Loucy (cell line): ENCODE results near the gene PKIB.
A peak's percentile ranks its signal among the peaks of the same experiment; 100 is the strongest.
"Not testable (repeated sequence)": the region's sequence is repeated elsewhere in the genome, so short reads cannot be mapped to it uniquely, and the experiment has no call there.

Source experiments
- H2AFZ ChIP-seq: fragments of 200-600 bp; sonication (generic); 2 replicates; pipeline ENCODE4 v1.6.0; 2016; ENCODE audit warnings: antibody characterized with exemption, mild to moderate bottlenecking, low read length, moderate library complexity
- H3F3A ChIP-seq: fragments of 200-600 bp; 2 replicates; pipeline ENCODE4 v1.6.0; 2016; ENCODE audit warnings: antibody characterized with exemption, low read depth, mild to moderate bottlenecking
- H3K27me3 ChIP-seq: fragments of 200-600 bp; sonication (generic); 2 replicates; pipeline ENCODE4 v1.6.1; 2014; ENCODE audit warnings: low read length, mild to moderate bottlenecking; ENCODE audit not compliant: insufficient read depth, poor library complexity, severe bottlenecking
- H3K36me3 ChIP-seq: fragments of 200-600 bp; sonication (generic); 2 replicates; pipeline ENCODE4 v1.6.1; 2016; ENCODE audit warnings: low read length; ENCODE audit not compliant: insufficient read depth
- H3K4me1 ChIP-seq: fragments of 200-600 bp; sonication (generic); 2 replicates; pipeline ENCODE4 v1.5.1; 2014; ENCODE audit warnings: low read length, mild to moderate bottlenecking; ENCODE audit not compliant: insufficient read depth, poor library complexity, severe bottlenecking
- H3K4me2 ChIP-seq: fragments of 200-600 bp; sonication (generic); 2 replicates; pipeline ENCODE4 v1.6.0; 2014; ENCODE audit warnings: antibody characterized with exemption, low read length, low read depth, mild to moderate bottlenecking; ENCODE audit not compliant: poor library complexity, severe bottlenecking
- H3K4me3 ChIP-seq: fragments of 200-600 bp; sonication (generic); 2 replicates; pipeline ENCODE4 v1.5.1; 2014; ENCODE audit warnings: low read length, mild to moderate bottlenecking, mixed read lengths; ENCODE audit not compliant: poor library complexity, severe bottlenecking
- H3K79me2 ChIP-seq: fragments of 200-600 bp; sonication (generic); 2 replicates; pipeline ENCODE4 v1.6.1; 2014; ENCODE audit warnings: low read length; ENCODE audit not compliant: insufficient read depth
- H3K9ac ChIP-seq: fragments of 200-600 bp; sonication (generic); 2 replicates; pipeline ENCODE4 v1.6.0; 2014; ENCODE audit warnings: mild to moderate bottlenecking, low read depth, low read length, moderate library complexity; ENCODE audit not compliant: poor library complexity, severe bottlenecking
- H3K9me2 ChIP-seq: fragments of 200-600 bp; sonication (generic); replicated peaks from 2 replicates; pipeline ENCODE4 v1.6.1; 2016; ENCODE audit warnings: low read depth, low read length, mixed read lengths
- H3K9me3 ChIP-seq: fragments of 200-600 bp; sonication (generic); 2 replicates; pipeline ENCODE4 v1.6.1; 2014; ENCODE audit warnings: mild to moderate bottlenecking, antibody characterized with exemption, low read length, low read depth; ENCODE audit not compliant: insufficient read depth
- H4K20me1 ChIP-seq: fragments of 200-600 bp; sonication (generic); 2 replicates; pipeline ENCODE4 v1.6.0; 2014; ENCODE audit warnings: antibody characterized with exemption, low read length, mild to moderate bottlenecking; ENCODE audit not compliant: insufficient read depth, poor library complexity, severe bottlenecking
- EZH2phosphoT487 ChIP-seq: fragments of 200-600 bp; IDR thresholded peaks from 2 replicates; pipeline ENCODE4 v1.6.1; 2018; ENCODE audit warnings: antibody characterized with exemption, mild to moderate bottlenecking, moderate library complexity, borderline replicate concordance
- TF ChIP-seq, protein P1 (sequence below): fragments of 200-600 bp; sonication (generic); conservative IDR thresholded peaks from 2 replicates; pipeline ENCODE4 v1.5.1; 2014; ENCODE audit warnings: mild to moderate bottlenecking, antibody characterized with exemption, low read length

The PKIB gene

DNA sequence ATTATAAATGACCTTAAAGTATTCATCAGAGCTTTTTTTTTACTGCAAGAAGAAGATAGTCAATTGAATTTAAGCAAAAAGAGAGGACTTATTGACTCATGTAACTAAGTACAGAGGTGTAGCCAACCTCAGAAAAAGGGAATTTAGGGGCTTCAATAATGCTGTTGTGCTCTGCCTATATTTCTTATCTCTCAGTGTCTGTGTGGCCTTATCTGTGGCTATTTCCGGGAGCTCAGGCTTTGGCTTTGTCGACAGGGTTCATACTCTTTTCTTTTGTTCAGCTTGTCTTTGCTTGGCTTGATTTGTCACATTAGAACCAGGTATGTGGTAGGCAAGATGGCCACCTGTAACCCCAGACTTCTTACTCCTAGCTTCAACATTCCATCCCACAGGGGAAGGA is 130.7 kb downstream of the PKIB start:
- no peaks in the 10 kb centered on the region for H3K4me1 ChIP-seq
- H2AFZ ChIP-seq = no peak overlapping the region
- H3K79me2 ChIP-seq = no peaks in the 10 kb centered on the region
- H4K20me1 ChIP-seq = no peaks in the 10 kb centered on the region
- H3K9me2 ChIP-seq = no peaks in the 10 kb centered on the region
- H3K4me2 ChIP-seq = no peak overlapping the region
- H3K27me3 ChIP-seq = no peaks in the 10 kb centered on the region
- no peaks in the 10 kb centered on the region for H3K9me3 ChIP-seq
- TF ChIP-seq EZH2phosphoT487 = no peak
- TF ChIP-seq, protein P1, sequence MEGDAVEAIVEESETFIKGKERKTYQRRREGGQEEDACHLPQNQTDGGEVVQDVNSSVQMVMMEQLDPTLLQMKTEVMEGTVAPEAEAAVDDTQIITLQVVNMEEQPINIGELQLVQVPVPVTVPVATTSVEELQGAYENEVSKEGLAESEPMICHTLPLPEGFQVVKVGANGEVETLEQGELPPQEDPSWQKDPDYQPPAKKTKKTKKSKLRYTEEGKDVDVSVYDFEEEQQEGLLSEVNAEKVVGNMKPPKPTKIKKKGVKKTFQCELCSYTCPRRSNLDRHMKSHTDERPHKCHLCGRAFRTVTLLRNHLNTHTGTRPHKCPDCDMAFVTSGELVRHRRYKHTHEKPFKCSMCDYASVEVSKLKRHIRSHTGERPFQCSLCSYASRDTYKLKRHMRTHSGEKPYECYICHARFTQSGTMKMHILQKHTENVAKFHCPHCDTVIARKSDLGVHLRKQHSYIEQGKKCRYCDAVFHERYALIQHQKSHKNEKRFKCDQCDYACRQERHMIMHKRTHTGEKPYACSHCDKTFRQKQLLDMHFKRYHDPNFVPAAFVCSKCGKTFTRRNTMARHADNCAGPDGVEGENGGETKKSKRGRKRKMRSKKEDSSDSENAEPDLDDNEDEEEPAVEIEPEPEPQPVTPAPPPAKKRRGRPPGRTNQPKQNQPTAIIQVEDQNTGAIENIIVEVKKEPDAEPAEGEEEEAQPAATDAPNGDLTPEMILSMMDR = no peak
- no peaks in the 10 kb centered on the region for H3F3A ChIP-seq
- no peak overlapping the region for H3K9ac ChIP-seq
- H3K36me3 ChIP-seq = no peaks in the 10 kb centered on the region
- H3K4me3 ChIP-seq = no peak overlapping the region

DNA sequence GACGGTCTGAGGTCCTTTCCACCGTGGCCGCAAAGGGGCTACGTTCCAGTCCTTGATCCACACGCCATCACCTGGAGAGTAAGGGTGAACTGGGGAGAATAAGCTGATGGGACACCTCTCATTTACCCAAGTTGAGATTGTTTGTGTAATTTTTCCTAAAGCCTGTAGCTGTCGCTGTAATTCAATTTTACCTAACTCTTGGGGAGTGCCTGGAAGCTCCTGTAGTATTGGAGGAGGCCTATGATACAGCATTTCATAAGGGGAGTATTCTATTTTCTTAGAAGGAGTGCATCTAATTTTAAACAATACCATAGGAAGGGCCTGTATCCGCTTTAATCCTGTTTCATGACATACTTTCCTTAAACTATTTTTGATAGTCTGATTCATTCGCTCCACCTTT is 134.0 kb downstream of the PKIB start:
- not testable (repeated sequence) for H3K4me1 ChIP-seq, H3K4me2 ChIP-seq, H3K36me3 ChIP-seq, H3K79me2 ChIP-seq, H3K4me3 ChIP-seq, H3K9ac ChIP-seq, H2AFZ ChIP-seq, H3K9me2 ChIP-seq, H3K27me3 ChIP-seq, H4K20me1 ChIP-seq, H3F3A ChIP-seq, H3K9me3 ChIP-seq
- TF ChIP-seq, protein P1 = peak; percentile 39

DNA sequence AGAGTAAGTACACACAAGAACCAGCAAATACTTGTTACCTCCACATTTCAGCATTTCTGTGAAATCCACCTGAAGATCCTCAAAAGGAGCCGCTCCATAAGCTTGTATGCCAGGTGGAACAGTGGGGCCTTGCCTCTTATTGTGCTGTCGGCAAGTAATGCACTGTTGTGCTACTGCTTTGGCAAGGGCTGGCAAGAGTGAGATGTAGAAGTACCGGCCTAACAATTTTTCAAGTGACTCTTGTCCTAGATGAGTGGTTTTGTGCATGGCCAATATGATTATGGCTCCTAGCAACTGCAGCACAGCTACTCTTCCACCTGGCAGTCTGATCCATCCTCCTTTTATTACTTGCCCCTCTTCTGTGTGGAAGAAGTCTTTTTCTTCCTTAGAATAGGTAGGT is 134.7 kb downstream of the PKIB start:
- H3K9me3 ChIP-seq, H3K9ac ChIP-seq, H3K36me3 ChIP-seq, H3K79me2 ChIP-seq, H3F3A ChIP-seq, H3K4me3 ChIP-seq, H2AFZ ChIP-seq, H4K20me1 ChIP-seq, H3K4me1 ChIP-seq, H3K4me2 ChIP-seq, H3K27me3 ChIP-seq, H3K9me2 ChIP-seq: not testable (repeated sequence)

DNA sequence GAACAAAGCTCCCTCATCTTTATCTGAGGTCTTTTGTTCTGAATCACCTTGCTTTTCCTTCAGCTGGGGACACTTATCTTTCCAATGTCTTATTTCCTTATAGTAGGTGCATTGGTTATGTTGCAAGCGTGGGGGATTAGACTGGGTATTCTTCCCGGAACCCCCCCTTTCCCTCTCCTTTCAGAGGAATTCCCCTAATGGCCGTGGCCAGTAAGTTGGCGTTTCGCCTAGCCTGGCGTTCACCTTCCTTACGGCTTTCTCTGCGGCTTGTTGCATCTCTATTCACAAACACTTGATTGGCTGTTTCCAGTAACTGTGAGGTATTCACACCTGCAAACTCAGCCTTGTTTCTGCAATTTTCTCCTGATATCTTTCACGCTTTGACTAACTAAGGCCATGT is 136.5 kb downstream of the PKIB start:
- Histone ChIP-seq H3K79me2 (no peaks in the 10 kb centered on the region), H3K4me3 (no peak overlapping the region), H3K4me2 (no peak overlapping the region), H4K20me1 (no peaks in the 10 kb centered on the region), H3K9me3 (no peaks in the 10 kb centered on the region), H3K9me2 (no peaks in the 10 kb centered on the region), H3K9ac (no peak overlapping the region), H3K4me1 (peaks cover 4% of the 10 kb centered on the region), H3F3A (no peaks in the 10 kb centered on the region), H2AFZ (no peak overlapping the region), H3K27me3 (no peaks in the 10 kb centered on the region), H3K36me3 (no peaks in the 10 kb centered on the region)
- TF ChIP-seq, protein P1 = no peak
- no peak for TF ChIP-seq EZH2phosphoT487
